Measurements from ENCODE around the gene LCE1B. TPM values are rescaled to one million over a fixed set of nuclear protein-coding genes. Genes with fewer than 3 reads are reported as not detected.

LCE1B gene
- total RNA-seq, 1 experiment from 2014 or later: not detected

DNA sequence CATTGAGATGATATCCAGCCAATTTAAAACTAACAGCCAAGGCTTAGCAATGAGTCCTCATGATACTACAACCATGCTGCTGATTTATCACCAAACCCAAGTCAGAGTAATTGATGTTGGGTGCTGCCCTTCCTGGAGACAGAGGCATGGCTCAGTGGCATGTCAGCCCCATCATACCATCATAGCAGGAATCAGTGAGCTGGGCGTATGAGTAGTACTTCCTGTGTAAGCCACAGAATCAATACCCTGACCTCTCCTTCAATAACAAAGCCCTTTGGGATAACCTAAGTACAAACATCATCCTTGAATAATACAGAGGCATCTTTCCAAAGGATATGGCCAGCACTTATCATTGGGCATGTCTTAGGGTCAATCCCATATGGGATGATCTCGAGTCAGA is 28.7 kb upstream of the LCE1B start:
- Mint-ChIP-seq H3K27me3 (ENCODE audit: insufficient read depth, unreplicated experiment) (peaks cover 14% of the 10 kb centered on the region), H3K36me3 (ENCODE audit: insufficient read depth, unreplicated experiment) (no peaks in the 10 kb centered on the region), H3K4me1 (ENCODE audit: low read depth, unreplicated experiment) (no peaks in the 10 kb centered on the region), H3K27ac (ENCODE audit: unreplicated experiment) (no peak overlapping the region), H3K9me3 (ENCODE audit: unreplicated experiment) (no peaks in the 10 kb centered on the region), H3K4me3 (ENCODE audit: unreplicated experiment) (no peak overlapping the region)
- Histone ChIP-seq H3K4me1 (0 out of 2 replicates have a peak, but pooled peaks cover 4% of the 10 kb centered on the region), H3K4me3 (ENCODE audit: low read depth, low read length) (no peak overlapping the region), H3K36me3 (ENCODE audit: control insufficient read depth, insufficient read depth, low read length) (no peaks in the 10 kb centered on the region), H3K27me3 (replicated peaks; ENCODE audit: control insufficient read depth, insufficient read depth, low read length) (no peaks in the 10 kb centered on the region; the same call in 1 of the 2 replicates), H3K9me3 (no peaks in the 10 kb centered on the region)
- BruUV-seq (replicated peaks): no TSS peak
- TF ChIP-seq, protein P1, sequence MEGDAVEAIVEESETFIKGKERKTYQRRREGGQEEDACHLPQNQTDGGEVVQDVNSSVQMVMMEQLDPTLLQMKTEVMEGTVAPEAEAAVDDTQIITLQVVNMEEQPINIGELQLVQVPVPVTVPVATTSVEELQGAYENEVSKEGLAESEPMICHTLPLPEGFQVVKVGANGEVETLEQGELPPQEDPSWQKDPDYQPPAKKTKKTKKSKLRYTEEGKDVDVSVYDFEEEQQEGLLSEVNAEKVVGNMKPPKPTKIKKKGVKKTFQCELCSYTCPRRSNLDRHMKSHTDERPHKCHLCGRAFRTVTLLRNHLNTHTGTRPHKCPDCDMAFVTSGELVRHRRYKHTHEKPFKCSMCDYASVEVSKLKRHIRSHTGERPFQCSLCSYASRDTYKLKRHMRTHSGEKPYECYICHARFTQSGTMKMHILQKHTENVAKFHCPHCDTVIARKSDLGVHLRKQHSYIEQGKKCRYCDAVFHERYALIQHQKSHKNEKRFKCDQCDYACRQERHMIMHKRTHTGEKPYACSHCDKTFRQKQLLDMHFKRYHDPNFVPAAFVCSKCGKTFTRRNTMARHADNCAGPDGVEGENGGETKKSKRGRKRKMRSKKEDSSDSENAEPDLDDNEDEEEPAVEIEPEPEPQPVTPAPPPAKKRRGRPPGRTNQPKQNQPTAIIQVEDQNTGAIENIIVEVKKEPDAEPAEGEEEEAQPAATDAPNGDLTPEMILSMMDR (IDR thresholded peaks at IDR 0.05; ENCODE audit: insufficient read depth in 1 of 2, low read depth in 1 of 2, low read length in 1 of 2, severe bottlenecking in 1 of 2, unreplicated experiment in 1 of 2): no peak
- POLR2A ChIA-PET: no interaction called here
- no peak for DNase-seq
- intact Hi-C loops (cut with micrococcal nuclease; ENCODE audit: unreplicated experiment): no loop called here
- CTCF ChIA-PET: no interaction called here

DNA sequence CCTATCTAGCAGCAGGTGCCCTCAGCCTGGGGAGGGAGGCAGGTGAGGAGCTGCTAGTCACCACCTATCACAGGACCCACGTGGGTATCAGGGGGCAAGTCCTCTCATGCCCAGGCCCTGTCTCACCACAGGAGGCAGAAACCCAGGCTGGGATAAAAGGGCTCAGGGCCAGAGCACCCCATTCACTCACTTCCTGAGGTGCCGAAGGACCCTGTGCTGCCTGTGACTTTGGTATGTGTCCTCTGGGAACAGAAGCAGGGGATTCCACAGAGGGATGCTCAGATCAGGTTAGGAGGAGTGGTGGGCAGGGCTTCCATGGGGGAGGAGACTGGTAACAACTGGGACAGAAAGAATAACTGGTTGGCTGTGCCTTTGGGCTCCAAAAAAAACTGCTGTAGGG is 25.7 kb upstream of the LCE1B start, which contains the start of gene LCE1E:
LCE1E (plus strand) TSS at position 181 of the 400 bp plus-strand sequence. CDS start 1,043 bp downstream, outside the sequence.
- intact Hi-C loops (cut with micrococcal nuclease; ENCODE audit: unreplicated experiment): loop anchor here (1.0 kb wide), 1 partner anchor 13 kb away; no protein-coding TSS in a partner anchor
- H3K36me3 Mint-ChIP-seq (ENCODE audit: insufficient read depth, unreplicated experiment): no peaks in the 10 kb centered on the region
- TF ChIP-seq, protein P1 (IDR thresholded peaks at IDR 0.05; ENCODE audit: insufficient read depth in 1 of 2, low read depth in 1 of 2, low read length in 1 of 2, severe bottlenecking in 1 of 2, unreplicated experiment in 1 of 2): no peak
- H3K4me1 ChIP-seq: 0 out of 2 replicates have a peak, but pooled peaks cover 4% of the 10 kb centered on the region
- no peaks in the 10 kb centered on the region for H3K4me1 Mint-ChIP-seq (ENCODE audit: low read depth, unreplicated experiment)
- POLR2A ChIA-PET: no interaction called here
- CTCF ChIA-PET: no interaction called here
- H3K27ac Mint-ChIP-seq (ENCODE audit: unreplicated experiment): no peak within 1 kb of the TSS
- H3K36me3 ChIP-seq (ENCODE audit: control insufficient read depth, insufficient read depth, low read length): no peaks in the 10 kb centered on the region
- no TSS peak for BruUV-seq (replicated peaks)
- H3K4me3 Mint-ChIP-seq (ENCODE audit: unreplicated experiment): no peak within 1 kb of the TSS
- peaks cover 12% of the 10 kb centered on the region for H3K27me3 Mint-ChIP-seq (ENCODE audit: insufficient read depth, unreplicated experiment)
- H3K4me3 ChIP-seq (ENCODE audit: low read depth, low read length): no peak within 1 kb of the TSS
- H3K9me3 ChIP-seq: no peaks in the 10 kb centered on the region
- no peak for DNase-seq
- no peaks in the 10 kb centered on the region for H3K9me3 Mint-ChIP-seq (ENCODE audit: unreplicated experiment)
- H3K27me3 ChIP-seq (replicated peaks; ENCODE audit: control insufficient read depth, insufficient read depth, low read length): no peaks in the 10 kb centered on the region; the same call in 1 of the 2 replicates

DNA sequence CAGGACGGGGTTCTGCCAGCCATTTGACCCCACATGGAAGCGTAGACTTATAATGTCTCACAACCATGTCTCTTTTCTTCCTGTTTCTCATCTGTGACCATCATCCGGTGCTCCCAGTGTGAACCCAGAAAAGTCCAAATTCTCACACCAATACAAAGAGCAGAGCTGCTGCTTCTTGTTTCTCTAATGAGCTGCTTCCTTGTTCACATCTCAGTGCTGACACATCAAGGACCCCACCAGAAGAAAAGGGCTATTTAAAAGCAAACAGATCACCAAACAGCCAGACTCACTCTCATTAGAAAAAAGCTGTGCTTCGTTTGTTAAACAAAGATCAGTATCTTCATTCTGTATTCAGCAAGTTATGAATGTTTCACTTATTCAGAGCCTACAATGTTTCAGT is 16.1 kb upstream of the LCE1B start:
- no peak overlapping the region for H3K4me3 Mint-ChIP-seq (ENCODE audit: unreplicated experiment)
- ChIA-PET POLR2A (no interaction called here), CTCF (no interaction called here)
- no peaks in the 10 kb centered on the region for H3K36me3 ChIP-seq (ENCODE audit: control insufficient read depth, insufficient read depth, low read length)
- H3K27ac Mint-ChIP-seq (ENCODE audit: unreplicated experiment): no peak overlapping the region
- no peaks in the 10 kb centered on the region for H3K9me3 Mint-ChIP-seq (ENCODE audit: unreplicated experiment)
- no peaks in the 10 kb centered on the region for H3K36me3 Mint-ChIP-seq (ENCODE audit: insufficient read depth, unreplicated experiment)
- no peak for DNase-seq
- no TSS peak for BruUV-seq (replicated peaks)
- H3K27me3 Mint-ChIP-seq (ENCODE audit: insufficient read depth, unreplicated experiment): peaks cover 10% of the 10 kb centered on the region
- no peaks in the 10 kb centered on the region for H3K4me1 Mint-ChIP-seq (ENCODE audit: low read depth, unreplicated experiment)
- no peaks in the 10 kb centered on the region; the same call in 1 of the 2 replicates for H3K9me3 ChIP-seq
- H3K27me3 ChIP-seq (replicated peaks; ENCODE audit: control insufficient read depth, insufficient read depth, low read length): no peaks in the 10 kb centered on the region
- no peak overlapping the region for H3K4me3 ChIP-seq (ENCODE audit: low read depth, low read length)
- no peaks in the 10 kb centered on the region for H3K4me1 ChIP-seq
- TF ChIP-seq, protein P1 (IDR thresholded peaks at IDR 0.05; ENCODE audit: insufficient read depth in 1 of 2, low read depth in 1 of 2, low read length in 1 of 2, severe bottlenecking in 1 of 2, unreplicated experiment in 1 of 2): no peak
- intact Hi-C loops (cut with micrococcal nuclease; ENCODE audit: unreplicated experiment): no loop called here
